Activated CD8-positive, alpha-beta memory T cell treated with anti-CD3 and anti-CD28 coated beads for 24 hours (primary cell): ENCODE data around the gene RTN4RL1.

ENCODE experiments used
- DNase-seq: peaks from one replicate; pipeline ENCODE4 v3.0.0-alpha.2; 2020

Gene RTN4RL1

DNA sequence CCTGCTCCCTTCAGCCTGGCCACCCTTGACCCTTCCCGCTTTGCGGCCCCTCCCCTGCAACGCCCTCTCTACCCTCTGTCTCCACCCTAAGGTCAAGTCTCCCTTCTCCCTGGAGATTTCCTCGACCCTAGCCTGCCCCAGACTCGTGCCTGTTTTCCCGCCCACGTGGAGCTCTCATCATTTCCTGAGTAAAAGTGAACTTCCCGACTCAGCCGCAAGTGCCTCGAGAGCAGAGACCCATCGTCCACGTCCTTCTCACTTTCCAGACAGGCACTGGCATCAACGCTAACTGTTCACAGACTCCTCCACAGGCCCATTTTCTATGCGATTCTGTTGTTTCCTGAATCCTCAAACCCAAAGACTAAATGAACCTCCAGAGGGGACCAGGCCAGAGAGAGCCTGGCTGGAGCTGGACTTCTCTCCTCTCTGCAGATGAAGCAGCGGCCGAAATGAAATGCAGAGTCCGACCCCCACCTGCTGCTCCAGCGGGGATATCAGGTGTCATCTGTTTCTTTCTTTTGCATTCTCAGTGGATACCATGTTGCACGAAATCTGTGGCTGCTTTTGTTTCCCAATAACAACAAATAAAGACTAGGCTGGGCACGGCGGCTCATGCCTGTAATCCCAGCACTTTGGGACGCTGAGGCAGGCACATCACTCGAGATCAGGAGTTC is 52.5 kb downstream of the RTN4RL1 start:
- DNase-seq: no peak

DNA sequence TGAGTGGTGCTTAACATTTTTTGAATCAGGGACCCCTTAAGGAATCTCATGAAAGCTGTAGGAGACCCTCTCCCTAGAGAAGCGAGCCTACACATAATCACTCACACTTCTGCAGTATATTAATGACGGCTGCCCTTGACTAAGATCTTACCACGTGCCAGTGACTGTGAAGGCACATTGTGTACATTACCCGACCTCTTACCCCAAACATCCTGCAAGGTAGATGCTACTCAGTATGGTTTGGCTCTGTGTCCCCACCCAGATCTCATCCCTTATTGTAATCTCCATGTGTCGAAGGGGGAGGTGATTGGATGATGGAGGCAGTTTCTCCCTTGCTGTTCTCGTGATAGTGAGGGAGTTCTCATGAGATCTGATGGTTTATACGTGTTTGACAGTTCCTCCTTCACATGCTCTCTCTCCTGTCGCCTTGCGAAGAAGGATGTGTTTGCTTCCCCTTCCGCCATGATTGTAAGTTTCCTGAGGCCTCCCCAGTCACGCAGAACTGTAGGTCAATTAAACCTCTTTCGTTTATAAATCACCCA is 54.2 kb downstream of the RTN4RL1 start:
- DNase-seq: no peak

GRCh38 chr17:1969712-1970111 is 55.4 kb downstream of the RTN4RL1 start:
- DNase-seq: no peak

DNA sequence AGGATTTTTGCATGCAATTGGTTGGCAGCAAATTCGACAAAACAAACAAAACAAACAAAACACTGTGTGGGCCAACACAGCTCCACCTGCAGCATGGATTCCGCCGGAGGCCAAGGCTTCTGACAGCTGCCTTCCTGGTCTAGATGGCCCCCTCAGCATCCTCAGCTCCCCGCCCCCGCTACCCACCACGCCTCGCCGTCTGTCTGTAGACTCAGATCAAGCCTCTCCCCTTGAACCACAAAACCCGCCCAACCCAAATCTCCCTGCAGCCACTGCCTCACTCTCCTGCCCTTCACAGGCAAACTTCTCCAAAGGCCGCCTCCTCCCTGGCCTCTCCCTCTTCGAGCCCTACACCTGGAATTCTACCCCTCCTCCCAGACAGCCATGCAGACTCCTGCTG is 57.9 kb downstream of the RTN4RL1 start:
- peak; percentile 66 for DNase-seq

DNA sequence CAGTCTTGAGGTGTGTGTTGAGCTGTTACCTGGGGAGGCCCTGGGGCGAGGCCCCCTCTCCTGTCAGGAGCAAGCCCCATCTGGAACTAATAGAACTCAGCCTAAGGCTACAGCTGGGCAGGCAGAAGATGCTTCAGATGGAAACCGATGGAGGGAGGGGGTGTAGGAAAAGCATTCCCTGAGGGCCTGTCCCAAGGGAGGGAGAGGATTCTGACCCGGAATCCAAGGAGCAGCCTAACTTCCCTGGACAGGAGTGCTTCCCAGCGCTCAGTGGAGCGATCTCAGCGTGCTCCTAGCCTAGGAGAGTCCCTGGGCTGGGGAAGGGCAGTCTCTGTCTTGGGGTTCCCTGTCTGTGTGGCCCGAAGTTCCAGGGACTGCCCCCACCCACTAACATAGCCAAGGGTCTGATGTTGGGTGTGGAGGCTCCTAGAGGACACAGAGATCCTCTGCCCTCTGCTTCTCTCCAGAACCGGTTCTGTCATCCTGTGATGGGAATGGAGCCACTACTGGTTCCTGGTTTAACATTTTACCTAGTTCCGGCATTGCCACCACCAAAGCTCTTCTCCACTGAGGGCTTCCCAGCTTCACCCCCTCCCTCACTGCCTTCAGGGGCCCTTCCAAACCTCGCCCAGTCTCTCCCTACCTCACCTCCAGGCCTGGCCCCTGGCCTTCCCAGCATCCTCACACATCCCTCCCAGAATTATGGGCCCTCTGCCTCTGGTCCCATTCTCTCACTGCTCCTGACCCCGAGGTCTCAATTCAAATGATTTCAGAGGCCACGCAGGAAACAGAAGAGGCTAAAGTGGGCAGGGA is 58.7 kb downstream of the RTN4RL1 start:
- no peak for DNase-seq

DNA sequence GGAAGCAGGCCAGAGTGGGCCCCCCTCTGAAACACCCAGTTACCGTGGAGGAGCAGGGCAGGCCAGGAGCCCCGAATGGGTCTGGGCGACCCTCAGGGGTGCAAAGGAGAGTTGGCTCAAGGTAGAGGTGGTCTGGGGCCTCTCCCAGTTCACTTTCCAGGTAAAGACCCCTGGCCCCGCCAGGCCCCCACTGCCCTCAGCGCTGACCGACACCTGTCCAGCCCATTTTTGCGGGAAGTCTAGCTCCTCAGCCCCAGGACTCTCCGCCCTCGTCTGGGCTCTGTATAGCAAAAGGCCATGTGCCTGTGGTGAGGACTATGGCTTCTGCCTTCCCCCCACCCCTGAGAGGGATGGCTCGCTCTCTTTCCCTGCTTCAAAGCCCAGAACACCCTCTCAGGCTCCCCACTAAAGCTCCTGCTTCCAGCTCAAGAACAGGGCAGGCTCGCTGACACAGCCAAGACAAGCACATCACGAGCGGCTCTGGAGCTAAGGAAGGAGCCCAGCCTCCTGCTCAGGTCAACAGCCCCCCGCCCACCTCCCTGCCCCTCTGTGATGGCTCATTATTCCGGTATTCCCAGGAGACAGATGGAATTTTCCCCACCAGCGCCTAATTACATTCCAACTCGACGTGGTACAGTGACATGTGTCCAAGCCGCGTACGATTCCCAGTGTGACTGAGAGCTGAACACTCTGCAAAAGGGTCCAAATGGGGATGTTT is 59.4 kb downstream of the RTN4RL1 start:
- DNase-seq: no peak

DNA sequence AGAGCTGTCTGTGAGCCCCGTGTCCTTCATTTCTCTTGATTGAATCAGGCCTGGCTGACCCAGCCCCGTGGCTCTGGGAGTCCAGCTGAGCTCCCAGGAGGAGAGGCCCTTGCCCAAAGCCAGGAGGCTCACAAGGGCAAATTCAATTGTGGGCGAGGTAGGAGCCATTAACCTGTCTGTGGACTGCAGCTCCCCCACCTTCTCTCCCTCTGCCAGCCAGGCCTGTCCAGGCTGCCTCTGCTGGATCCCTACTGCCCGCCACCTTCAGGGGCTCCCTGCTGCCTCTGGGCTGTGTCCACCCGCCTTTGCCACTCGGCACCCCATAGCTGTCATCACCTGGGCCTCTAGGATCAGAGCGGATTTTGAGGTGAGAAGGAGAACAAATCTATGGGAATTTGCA is 61.9 kb downstream of the RTN4RL1 start:
- no peak for DNase-seq

DNA sequence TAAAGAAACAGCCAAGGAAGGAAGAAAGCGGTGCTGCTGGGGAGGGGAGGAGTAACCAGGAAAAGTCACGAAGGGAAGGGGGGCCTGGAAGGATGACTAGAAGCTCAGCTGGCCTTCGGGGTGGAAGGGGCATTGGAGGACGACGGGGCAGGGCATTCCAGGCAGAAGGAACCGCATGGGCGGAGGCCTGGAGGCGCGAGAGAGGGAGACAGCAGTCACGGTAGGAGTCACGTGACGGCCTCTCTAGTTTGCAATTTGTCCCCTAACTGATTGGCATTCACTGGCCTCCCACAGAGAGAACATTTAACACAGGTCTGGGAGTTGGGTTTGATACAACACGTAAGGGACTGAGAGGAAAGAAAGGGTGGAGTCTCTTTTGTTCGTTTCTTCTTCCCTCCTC is 63.9 kb downstream of the RTN4RL1 start:
- no peak for DNase-seq

DNA sequence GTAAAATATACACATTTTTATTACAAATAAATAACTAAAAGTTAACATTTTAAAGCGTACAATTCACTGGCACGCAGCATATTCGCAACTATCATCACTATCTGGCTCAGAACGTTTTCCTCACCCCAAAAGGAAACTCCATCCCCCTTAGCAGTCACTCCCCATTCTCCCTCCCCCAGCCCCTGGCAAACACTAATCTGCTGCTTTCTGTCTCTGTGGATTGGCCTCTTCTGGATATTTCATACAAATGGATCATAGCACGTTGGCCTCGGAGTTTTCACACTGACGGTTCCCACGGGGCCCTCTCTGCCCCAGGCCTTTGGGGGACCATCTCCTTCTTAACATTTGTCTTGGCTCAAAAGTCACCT is 64.6 kb downstream of the RTN4RL1 start:
- DNase-seq: no peak

GRCh38 chr17:1959871-1960544 is 65.1 kb downstream of the RTN4RL1 start:
- DNase-seq: no peak

DNA sequence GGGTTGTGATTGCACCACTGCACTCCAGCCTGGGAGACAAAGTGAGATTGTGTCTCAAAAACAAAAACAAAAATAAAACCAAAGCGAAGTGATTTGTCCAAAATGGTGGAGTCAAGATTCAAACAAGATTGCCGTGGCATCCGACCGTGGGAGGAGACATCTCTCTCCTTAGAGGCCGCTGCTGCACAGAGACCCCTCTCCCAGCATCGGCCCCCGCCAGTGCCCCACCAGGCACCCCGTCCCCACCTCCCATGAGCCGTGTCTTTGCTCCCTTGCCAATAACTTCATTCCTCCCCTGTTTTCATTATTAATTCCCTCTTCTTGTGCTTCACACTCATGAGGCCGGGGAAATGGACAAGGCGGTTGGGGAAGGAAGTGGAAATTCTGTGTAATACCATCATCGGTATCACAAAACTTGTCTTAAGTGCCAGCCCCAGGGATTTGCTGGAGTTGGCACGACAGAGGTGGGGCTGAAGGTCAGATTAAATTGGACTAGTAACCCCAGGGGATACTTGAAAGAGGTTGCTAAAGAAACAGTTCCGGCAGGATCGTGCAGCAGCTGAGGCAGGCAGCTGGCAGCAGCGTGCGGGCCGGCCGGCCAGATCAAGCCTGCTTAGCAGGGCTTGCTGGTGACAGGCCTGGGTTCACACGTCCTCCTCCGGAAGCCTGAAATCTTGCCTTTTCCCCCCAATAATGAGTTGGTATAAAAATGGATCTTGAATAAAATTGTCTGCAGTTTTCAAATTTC is 66.8 kb downstream of the RTN4RL1 start:
- DNase-seq: no peak

- no peak for DNase-seq
These were observed 68.1 kb downstream of the RTN4RL1 start for GRCh38 chr17:1957037-1957436.

DNA sequence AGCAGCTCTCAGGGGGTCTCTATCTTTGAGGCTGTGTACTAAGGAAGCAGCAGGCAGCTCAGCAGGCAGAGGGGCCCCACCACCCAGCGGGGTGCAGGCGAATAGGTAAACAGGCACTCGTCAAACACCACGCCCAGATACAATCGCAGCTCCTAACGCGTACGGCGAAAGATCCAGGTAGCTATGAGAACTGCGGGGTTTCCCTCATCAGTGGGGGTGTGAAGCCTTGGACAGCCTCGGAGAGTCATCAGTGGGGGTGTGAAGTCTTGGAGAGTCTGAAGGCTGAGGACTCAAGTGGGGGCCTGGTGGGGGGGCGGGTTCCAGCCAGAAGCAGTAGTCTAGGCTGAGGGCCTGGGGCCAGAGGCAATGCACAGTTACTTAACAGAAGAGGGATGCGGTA is 69.0 kb downstream of the RTN4RL1 start:
- DNase-seq: no peak

- no peak for DNase-seq
These were observed 71.3 kb downstream of the RTN4RL1 start for GRCh38 chr17:1953831-1954230.

GRCh38 chr17:1951920-1952319 is 73.2 kb downstream of the RTN4RL1 start:
- DNase-seq: no peak

DNA sequence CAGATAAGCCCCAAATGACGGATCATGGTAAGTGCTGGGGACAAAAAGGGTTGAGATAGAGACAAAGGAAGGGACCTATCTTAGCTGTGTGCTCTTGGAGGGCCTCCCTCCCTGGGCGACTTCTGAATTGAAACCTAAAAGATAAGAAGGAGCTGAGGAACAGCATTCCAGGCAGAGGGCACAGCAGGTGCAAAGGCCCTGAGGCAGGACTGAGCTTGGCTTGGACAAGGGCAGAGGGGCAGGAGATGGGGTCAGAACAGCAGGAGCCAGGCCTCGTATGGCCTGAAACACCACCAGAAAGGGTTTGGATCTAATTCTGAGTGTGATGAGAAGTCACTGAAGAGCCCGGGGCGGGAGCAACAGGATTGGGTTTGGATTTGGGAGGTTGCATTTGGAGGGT is 75.4 kb downstream of the RTN4RL1 start:
- DNase-seq: no peak

DNA sequence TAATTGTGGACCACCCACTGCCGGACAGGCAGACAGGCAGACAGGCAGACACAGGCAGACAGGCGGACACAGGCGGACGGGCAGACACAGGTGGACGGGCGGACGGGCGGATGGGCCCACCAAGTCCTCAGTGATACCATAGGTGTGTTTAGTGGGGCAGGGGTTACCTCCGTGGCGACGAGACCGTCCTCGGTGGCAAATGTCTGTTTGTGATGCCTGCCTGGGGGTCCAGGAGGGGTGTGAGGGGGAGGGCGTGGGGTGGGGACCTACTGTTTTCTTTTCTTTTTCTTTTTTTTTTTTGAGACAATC is 76.7 kb downstream of the RTN4RL1 start:
- DNase-seq: no peak

DNA sequence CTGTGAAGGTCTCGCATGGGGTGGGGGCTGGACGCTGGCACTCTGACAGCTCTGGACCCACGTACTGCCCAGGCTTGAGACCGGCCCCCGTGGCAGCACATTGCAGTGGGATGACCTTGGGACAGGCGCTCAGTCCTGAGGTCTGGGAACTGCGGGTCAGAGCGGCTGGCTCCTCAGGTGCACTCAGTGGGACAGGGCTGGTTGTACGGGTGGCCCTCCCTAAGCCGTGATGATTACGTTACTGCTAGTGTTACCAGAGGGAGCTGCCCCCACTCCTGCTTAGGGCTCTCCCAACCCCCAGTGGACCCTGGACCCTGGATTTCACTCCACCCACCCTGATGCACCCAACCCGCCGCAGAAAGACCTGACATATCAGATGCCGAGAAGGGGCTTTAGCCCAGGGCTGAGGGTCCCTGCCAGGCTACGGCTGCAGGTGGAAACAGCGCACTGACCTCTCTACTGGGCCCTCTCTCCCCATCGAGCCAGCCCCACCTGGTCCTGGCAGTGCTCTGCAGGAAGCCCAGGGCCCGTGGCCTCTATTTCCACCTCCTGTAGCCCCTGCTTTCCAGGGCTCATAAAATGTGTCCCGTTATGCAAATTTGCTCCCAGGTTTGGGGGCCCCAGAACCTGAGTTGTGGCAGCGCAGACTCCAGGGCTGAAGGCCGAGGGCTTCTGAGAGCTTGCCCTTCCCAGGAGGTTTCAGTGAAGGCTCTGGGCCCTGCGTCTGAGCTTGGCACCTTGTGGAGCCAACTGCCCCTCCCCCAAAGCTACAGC is 77.2 kb downstream of the RTN4RL1 start:
- no peak for DNase-seq

DNA sequence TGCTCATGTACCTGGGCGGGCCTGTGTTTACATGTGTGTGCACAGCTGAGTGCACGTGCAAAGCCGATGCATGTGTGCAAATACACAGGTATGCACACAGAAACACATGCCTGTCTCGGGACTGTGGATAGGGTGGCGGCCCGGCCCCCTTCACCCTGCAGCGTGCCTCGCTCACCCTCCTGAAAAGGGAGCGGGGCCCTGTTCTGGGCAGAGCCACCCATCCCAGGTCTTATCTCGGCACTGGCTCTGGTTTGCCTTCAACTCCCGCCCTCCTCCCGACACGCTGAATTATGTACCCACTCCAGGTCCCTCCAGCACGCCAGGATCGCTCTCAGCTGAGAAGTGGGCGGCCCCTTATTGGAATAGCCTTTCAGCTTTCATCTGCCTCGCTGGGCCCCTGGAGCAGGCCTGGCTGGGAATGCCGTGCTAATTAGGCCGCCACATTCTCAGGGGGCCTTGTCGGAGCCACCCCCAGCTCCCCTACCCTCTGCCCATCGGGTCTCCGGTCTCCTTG is 77.8 kb downstream of the RTN4RL1 start:
- no peak for DNase-seq

DNA sequence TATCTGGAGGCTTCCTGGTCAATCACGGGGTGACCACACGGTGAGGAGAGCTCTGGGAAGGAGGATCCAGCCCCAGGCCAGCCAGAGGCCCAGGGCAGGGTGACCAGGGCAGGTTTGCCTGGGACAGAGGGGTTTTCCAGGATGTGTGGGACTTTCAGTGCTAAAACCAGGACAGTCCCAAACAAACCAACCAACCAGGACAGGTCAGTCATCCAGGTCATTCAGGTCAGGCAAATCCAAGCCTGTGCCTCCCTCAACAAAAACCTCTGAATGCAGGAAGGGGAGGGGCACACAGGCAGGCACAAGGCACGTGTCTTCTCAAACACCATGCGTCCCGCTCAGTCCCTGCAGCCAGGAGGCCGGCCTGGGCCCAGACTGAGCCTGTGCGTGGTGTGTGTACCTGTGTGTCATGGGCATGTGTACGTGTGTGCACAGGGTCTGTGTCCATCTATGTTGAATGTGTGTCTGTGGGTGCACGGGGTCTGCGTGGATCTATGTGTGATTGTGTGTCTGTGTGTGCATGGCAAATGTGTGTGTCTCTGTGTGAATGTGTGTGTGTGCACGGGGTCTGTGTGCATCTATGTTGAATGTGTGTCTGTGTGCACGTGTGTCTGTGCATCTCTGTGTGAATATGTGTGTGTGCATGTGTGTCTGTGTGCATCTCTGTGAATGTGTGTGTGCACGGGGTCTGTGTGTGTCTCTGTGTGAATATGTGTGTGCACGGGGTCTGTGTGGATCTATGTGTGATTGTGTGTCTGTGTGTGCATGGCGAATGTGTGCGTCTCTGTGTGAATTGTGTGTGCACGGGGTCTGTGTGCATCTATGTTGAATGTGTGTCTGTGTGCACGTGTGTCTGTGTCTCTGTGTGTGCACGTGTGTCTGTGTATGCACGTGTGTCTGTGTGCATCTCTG is 78.9 kb downstream of the RTN4RL1 start:
- DNase-seq: no peak
